GM19193 (cell line): Measurements from ENCODE around the gene IGFBPL1.

Experiments used
- POLR2A ChIP-seq: IDR thresholded peaks from 4 replicates; pipeline ENCODE4 v1.6.1; 2011; ENCODE audit not compliant: insufficient read depth, insufficient read length; ENCODE audit errors: extremely low read depth

The IGFBPL1 gene

GRCh38 chr9:38416461-38416860, 7.8 kb downstream of the IGFBPL1 start:
- no peak for TF ChIP-seq POLR2A

GRCh38 chr9:38415856-38416255, 8.4 kb downstream of the IGFBPL1 start:
- no peak for TF ChIP-seq POLR2A

DNA sequence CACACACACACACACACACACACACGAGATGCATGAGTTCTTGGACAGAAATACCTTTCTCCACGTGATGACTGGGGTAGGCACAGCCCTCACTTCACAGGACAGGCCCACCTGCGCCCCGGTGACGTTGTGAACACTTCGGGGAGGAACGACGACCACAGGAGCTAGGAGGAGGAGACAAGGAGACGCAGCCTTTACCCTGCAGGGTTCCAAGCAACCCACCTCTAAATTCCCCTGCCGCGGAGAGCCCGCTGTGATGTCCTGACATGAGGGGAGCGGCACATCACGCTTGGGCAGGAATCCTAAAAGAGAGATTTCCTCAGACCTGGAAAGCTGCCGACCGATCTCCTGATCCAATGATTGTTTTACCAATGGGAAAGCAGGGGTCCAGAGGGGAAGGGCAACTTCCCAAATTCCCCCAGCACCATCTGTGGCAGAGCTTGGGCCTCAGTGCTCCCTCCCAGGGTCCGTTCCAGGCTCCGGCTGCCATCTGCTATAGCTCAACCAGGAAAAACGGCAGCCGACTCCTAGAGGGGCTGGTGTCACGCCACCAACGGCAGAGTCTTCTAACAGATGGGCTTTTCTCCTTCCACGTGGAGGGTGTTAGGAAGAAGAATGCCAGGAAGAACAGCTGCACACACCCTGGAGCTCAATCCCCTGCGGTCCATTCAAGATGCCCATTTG, 10.1 kb downstream of the IGFBPL1 start:
- TF ChIP-seq POLR2A: no peak

GRCh38 chr9:38413283-38413682, 11.0 kb downstream of the IGFBPL1 start:
- TF ChIP-seq POLR2A: no peak

GRCh38 chr9:38412751-38413150, 11.5 kb downstream of the IGFBPL1 start:
- TF ChIP-seq POLR2A: no peak

DNA sequence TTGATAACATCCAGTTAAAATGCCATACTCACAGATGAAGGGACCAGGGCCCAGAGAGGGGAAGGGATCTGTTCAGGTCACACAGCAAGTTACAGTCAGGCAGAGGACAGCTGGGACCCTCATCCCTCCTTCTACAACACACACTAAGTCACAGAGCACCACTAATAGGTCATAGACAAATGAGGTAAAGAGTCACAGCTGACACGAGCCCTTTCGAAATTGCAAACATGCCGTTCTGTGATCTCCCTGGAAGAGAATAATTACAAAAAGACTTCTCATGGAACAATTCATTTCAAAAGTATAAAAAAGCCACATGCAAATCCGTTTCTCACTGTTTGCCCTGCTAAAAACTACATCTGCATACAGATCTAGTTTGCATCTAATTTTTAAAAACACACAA, 15.5 kb downstream of the IGFBPL1 start:
- TF ChIP-seq POLR2A: no peak

DNA sequence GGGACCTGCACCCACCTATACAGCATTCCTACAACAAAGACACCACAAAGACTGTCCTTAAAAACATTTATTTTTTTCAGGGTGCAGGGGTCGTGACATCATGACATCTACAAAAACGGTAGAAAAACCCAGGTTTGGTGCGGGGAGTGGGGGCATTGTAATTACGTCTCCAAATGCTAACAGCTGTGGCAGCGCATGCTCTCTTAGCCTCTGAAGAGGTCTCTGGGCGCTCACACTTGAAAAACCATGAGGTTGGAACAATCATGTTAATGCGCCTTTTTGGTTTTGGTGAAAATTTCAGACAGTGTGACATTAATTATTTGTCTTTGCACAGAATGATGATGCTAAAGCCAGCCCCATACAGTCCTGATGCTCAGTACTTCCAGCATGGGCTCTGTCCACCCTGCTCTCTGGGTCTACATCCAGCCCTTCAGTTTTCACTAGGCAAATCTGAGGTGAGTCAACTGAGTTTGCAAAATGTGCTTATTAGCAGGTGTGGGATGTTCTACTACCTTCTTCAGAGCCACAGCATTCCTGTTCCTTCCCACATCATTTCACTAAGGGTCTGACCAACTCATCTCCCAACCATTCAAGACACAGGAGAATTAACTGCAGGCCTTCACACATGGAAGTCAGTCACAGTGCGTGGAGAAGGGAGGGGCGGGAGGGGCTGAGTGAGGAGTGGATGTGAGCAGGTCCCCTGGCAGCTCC, 17.6 kb downstream of the IGFBPL1 start:
- TF ChIP-seq POLR2A: no peak

GRCh38 chr9:38405785-38406184, 18.5 kb downstream of the IGFBPL1 start:
- TF ChIP-seq POLR2A: no peak

- no peak for TF ChIP-seq POLR2A
Observed at GRCh38 chr9:38404314-38404713, 19.9 kb downstream of the IGFBPL1 start.

GRCh38 chr9:38401994-38402393, 22.3 kb downstream of the IGFBPL1 start:
- no peak for TF ChIP-seq POLR2A

- no peak for TF ChIP-seq POLR2A
Observed at GRCh38 chr9:38396371-38396671, 27.9 kb downstream of the IGFBPL1 start.

- no peak for TF ChIP-seq POLR2A
Observed at GRCh38 chr9:38395653-38396370, 28.4 kb downstream of the IGFBPL1 start.

GRCh38 chr9:38394416-38394815, 29.8 kb downstream of the IGFBPL1 start:
- TF ChIP-seq POLR2A: no peak

DNA sequence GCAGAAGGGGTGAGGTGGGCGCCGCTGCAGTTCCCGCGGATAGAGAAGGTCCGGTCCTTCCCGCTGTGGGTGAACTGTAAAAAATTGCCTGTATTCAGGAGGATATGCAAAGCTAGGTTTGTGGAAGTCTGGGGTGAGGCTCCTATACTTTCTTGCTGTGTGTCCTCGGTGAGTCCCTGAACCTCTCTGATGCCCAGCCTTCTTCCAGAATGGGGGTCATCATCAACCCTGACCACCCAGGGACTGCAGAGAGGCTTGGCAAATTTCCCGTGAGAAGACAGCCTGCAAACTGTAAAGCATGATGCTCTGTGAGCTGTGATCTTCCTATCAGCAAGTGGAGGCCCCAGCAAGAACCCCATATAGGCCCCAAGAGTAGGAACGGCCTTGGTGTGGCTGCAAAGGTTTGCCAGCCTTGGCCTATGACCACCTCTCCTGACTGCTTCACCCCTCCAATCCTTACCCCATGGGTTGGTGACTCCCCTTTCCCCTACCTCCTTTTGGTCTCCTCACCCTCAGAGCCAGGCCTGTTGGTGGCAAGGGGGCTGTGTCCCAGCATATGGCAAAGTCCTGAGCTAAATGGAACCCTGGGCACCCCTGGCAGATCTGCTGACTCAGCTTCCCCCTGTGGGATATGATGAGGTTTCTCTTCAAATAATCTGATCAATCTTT, 31.0 kb downstream of the IGFBPL1 start:
- TF ChIP-seq POLR2A: no peak

- TF ChIP-seq POLR2A: peak; percentile 62
Observed at GRCh38 chr9:38392235-38393127, 31.8 kb downstream of the IGFBPL1 start, which contains the start of gene ALDH1B1. Gene ALDH1B1, plus strand, starts transcription at chr9:38392702. Its CDS starts 3,047 bp downstream, at chr9:38395749.
